ENCODE data around the gene PTPA. TPM values are rescaled to one million over a fixed set of nuclear protein-coding genes. Genes with fewer than 3 reads are reported as not detected.

Gene PTPA
- total and polyA plus RNA-seq, 2 experiments from 2014 or later = 60.9 to 72.3 TPM

DNA sequence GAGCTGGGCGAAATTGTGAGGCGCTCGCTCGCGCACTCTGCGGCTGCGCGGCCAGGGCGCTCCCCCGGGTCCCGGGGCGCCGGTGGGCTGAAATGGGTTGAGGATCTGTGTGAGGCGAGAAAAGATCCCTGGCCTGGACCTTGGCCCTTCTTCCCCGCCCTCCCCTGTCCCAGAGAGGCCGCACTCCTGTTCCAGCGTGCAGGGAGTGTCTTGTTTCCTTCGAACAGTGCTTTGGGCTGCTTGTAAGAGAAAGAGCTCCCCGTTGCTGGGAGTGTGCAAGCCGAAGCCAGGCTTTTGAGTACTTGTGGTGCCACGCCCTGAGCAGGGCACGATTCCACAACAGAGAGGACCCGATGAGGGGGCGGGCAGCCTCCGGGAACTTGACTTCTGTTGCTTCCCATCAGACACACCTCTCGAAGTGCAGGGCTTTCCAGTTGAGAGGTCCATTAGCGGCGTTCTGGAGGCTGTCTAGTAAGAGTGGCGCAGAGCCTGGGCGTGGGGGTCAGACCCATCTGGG is 29.8 kb upstream of the PTPA start:
- peak overlapping the region; percentile 97 for H3K4me2 ChIP-seq
- H3K79me2 ChIP-seq = peaks cover 27% of the 10 kb centered on the region
- H2AFZ ChIP-seq = peak overlapping the region; percentile 54
- TF ChIP-seq, protein P1, sequence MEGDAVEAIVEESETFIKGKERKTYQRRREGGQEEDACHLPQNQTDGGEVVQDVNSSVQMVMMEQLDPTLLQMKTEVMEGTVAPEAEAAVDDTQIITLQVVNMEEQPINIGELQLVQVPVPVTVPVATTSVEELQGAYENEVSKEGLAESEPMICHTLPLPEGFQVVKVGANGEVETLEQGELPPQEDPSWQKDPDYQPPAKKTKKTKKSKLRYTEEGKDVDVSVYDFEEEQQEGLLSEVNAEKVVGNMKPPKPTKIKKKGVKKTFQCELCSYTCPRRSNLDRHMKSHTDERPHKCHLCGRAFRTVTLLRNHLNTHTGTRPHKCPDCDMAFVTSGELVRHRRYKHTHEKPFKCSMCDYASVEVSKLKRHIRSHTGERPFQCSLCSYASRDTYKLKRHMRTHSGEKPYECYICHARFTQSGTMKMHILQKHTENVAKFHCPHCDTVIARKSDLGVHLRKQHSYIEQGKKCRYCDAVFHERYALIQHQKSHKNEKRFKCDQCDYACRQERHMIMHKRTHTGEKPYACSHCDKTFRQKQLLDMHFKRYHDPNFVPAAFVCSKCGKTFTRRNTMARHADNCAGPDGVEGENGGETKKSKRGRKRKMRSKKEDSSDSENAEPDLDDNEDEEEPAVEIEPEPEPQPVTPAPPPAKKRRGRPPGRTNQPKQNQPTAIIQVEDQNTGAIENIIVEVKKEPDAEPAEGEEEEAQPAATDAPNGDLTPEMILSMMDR (IDR thresholded peaks at IDR 0.05; ENCODE audit: poor library complexity) = no peak
- TF ChIP-seq EZH2phosphoT487 (IDR thresholded peaks at IDR 0.05; ENCODE audit: low read depth, severe bottlenecking, unreplicated experiment) (no peak), EZH2 (IDR thresholded peaks at IDR 0.05; ENCODE audit: borderline replicate concordance) (no peak)
- H3K9me2 ChIP-seq (replicated peaks; ENCODE audit: insufficient read depth) = no peaks in the 10 kb centered on the region
- H3K4me3 ChIP-seq = peak overlapping the region; percentile 67
- peaks cover 5% of the 10 kb centered on the region for H3K4me1 ChIP-seq (ENCODE audit: insufficient read depth)
- DNase-seq (ENCODE audit: low spot score) = no peak
- no peaks in the 10 kb centered on the region for H3K9me3 ChIP-seq (ENCODE audit: low read depth)
- no peaks in the 10 kb centered on the region for H3K36me3 ChIP-seq (replicated peaks; ENCODE audit: insufficient read depth, low read depth)
- H3K27me3 ChIP-seq = no peaks in the 10 kb centered on the region
- no peaks in the 10 kb centered on the region for H4K20me1 ChIP-seq (ENCODE audit: insufficient read depth, poor library complexity, severe bottlenecking)
- WGBS (ENCODE audit: low lambda C conversion rate, missing lambda C conversion rate) = 5% methylated on average over 30 of the region's 30 CpGs
- H3K27ac ChIP-seq = peak overlapping the region; percentile 71

DNA sequence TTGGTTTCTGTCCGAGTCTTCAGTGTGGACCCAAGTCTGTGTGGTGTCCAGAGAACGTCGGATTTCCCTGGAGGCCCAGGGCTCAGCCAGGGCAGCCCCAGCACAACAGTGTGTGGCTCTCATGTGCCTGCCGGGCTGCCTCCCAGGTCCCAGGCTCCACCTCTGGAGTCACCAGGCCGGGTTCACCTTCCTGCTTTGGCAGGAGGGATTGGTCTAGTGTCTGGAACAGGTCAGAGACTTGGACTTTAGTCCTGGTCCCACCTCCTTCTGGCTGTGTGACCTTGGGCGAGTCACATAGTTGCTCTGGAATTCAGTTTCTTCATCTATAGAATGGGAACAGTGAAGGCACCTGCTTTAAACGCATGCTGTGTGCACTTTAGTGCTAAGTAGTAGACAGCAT is 27.1 kb upstream of the PTPA start:
- no peak for TF ChIP-seq EZH2 (IDR thresholded peaks at IDR 0.05; ENCODE audit: borderline replicate concordance)
- TF ChIP-seq EZH2phosphoT487 (IDR thresholded peaks at IDR 0.05; ENCODE audit: low read depth, severe bottlenecking, unreplicated experiment) = no peak
- TF ChIP-seq, protein P1 (IDR thresholded peaks at IDR 0.05; ENCODE audit: poor library complexity) = no peak
- no peak overlapping the region for H3K4me2 ChIP-seq
- no peaks in the 10 kb centered on the region for H3K9me3 ChIP-seq (ENCODE audit: low read depth)
- no peaks in the 10 kb centered on the region for H3K9me2 ChIP-seq (replicated peaks; ENCODE audit: insufficient read depth)
- no peaks in the 10 kb centered on the region for H3K36me3 ChIP-seq (replicated peaks; ENCODE audit: insufficient read depth, low read depth)
- H3K79me2 ChIP-seq = peaks cover 27% of the 10 kb centered on the region
- H3K27me3 ChIP-seq = no peaks in the 10 kb centered on the region
- H4K20me1 ChIP-seq (ENCODE audit: insufficient read depth, poor library complexity, severe bottlenecking) = no peaks in the 10 kb centered on the region
- DNase-seq (ENCODE audit: low spot score) = no peak
- H3K4me1 ChIP-seq (ENCODE audit: insufficient read depth) = peaks cover 5% of the 10 kb centered on the region
- 90% methylated on average over 7 of the region's 7 CpGs for WGBS (ENCODE audit: low lambda C conversion rate, missing lambda C conversion rate)
- no peak overlapping the region for H2AFZ ChIP-seq
- H3K4me3 ChIP-seq = no peak overlapping the region
- no peak overlapping the region for H3K27ac ChIP-seq

DNA sequence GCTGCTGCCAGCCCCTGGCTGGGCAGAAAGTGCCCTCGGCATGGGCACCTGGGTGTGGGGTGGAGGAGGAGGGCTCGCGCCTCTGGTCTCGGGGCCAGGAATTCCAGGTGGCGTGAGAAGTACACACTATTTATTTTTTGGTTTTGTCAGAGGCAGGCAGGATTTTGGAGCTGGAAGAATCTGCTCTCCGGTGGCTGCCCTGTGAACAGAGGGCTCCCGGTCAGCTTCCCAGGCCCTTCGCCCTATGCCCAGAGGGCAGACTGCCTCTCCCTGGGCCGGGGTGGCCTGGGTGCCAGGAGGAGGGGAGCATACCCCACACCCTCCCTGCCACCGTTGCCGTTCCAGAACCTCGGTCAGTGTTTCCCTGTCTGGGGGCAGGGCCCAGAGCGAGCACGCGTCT is 22.0 kb upstream of the PTPA start:
- H3K27ac ChIP-seq = no peak overlapping the region
- no peaks in the 10 kb centered on the region for H3K9me3 ChIP-seq (ENCODE audit: low read depth)
- H3K4me1 ChIP-seq (ENCODE audit: insufficient read depth) = no peaks in the 10 kb centered on the region
- H3K4me3 ChIP-seq = no peak overlapping the region
- no peak overlapping the region for H2AFZ ChIP-seq
- no peak overlapping the region for H3K4me2 ChIP-seq
- no peak for TF ChIP-seq EZH2phosphoT487 (IDR thresholded peaks at IDR 0.05; ENCODE audit: low read depth, severe bottlenecking, unreplicated experiment)
- no peaks in the 10 kb centered on the region for H4K20me1 ChIP-seq (ENCODE audit: insufficient read depth, poor library complexity, severe bottlenecking)
- no peaks in the 10 kb centered on the region for H3K79me2 ChIP-seq
- no peaks in the 10 kb centered on the region for H3K36me3 ChIP-seq (replicated peaks; ENCODE audit: insufficient read depth, low read depth)
- no peak for DNase-seq (ENCODE audit: low spot score)
- no peaks in the 10 kb centered on the region for H3K9me2 ChIP-seq (replicated peaks; ENCODE audit: insufficient read depth)
- no peaks in the 10 kb centered on the region for H3K27me3 ChIP-seq
- WGBS (ENCODE audit: low lambda C conversion rate, missing lambda C conversion rate) = 92% methylated on average over 15 of the region's 15 CpGs

DNA sequence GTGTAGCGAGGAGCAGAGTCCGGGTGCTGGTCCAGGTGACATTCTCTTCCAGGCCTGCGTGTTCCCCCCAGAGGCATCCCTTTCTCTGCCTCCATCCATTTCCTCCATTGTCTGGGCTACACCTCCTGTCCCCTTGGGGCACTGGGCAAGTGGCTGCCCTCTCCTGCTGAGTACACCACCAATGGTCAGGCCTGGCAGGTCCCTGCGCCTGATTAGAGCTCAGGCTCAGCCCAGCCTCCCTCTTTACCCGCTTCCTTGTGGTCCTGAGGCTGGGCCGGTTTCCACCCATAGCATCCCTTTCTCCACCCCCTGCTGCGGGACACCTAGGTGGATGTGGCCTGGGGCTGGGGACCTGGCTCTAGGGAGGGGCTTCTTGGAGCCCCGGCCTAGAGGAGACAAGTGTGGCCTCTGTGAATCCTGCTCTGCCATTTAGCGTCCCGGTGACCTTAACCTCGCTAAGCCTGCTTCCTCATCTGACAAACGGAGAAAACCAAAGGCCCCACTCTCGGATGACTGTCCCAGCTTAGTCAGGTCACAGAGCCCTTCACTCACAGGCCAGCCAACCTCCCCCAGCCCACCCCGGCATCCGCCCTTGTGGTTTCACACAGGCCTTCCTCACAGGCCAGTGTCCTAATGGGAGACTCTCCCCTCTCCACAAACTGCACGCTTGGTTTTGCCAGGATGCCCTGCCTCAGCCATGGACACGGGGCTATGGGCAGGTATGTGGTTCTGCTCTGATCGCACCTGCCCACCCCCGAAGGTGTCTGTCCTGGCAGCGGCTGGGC is 17.4 kb upstream of the PTPA start:
- Histone ChIP-seq H3K79me2 (no peaks in the 10 kb centered on the region), H3K9me2 (replicated peaks; ENCODE audit: insufficient read depth) (no peaks in the 10 kb centered on the region), H4K20me1 (ENCODE audit: insufficient read depth, poor library complexity, severe bottlenecking) (no peaks in the 10 kb centered on the region), H3K27me3 (no peaks in the 10 kb centered on the region), H3K9me3 (ENCODE audit: low read depth) (no peaks in the 10 kb centered on the region), H3K36me3 (replicated peaks; ENCODE audit: insufficient read depth, low read depth) (no peaks in the 10 kb centered on the region), H2AFZ (no peak overlapping the region), H3K4me3 (no peak overlapping the region), H3K4me2 (no peak overlapping the region), H3K27ac (no peak overlapping the region), H3K4me1 (ENCODE audit: insufficient read depth) (no peaks in the 10 kb centered on the region)
- DNase-seq (ENCODE audit: low spot score) = no peak
- 83% methylated on average over 20 of the region's 20 CpGs for WGBS (ENCODE audit: low lambda C conversion rate, missing lambda C conversion rate)
- TF ChIP-seq EZH2 (IDR thresholded peaks at IDR 0.05; ENCODE audit: borderline replicate concordance) (no peak), EZH2phosphoT487 (IDR thresholded peaks at IDR 0.05; ENCODE audit: low read depth, severe bottlenecking, unreplicated experiment) (no peak)
- TF ChIP-seq, protein P1 (IDR thresholded peaks at IDR 0.05; ENCODE audit: poor library complexity) = no peak

Data from hepatocyte (in vitro differentiated cells).